Measurements from ENCODE around the gene KRTAP12-4. TPM values are rescaled to one million over a fixed set of nuclear protein-coding genes. Genes with fewer than 3 reads are reported as not detected.
"Not testable (repeated sequence)": the region's sequence is repeated elsewhere in the genome, so short reads cannot be mapped to it uniquely, and the experiment has no call there.

KRTAP12-4 gene
- total RNA-seq, 2 experiments from 2014 or later, result not detected

- Mint-ChIP-seq H3K27me3 (peaks cover 5% of the 10 kb centered on the region), H3K4me1 (peaks cover 3% of the 10 kb centered on the region), H3K27ac (no peak overlapping the region), H3K4me3 (no peak overlapping the region), H3K9me3 (ENCODE audit: low read depth) (peaks cover 40% of the 10 kb centered on the region), H3K36me3 (peaks cover 15% of the 10 kb centered on the region)
- CTCF ChIA-PET, result no interaction called here
- DNase-seq, result no peak
- no peak for ATAC-seq
Measured at GRCh38 chr21:44643741-44644310, 10.6 kb downstream of the KRTAP12-4 start.

- DNase-seq (no peak), ATAC-seq (no peak)
- H3K4me3 Mint-ChIP-seq, result no peak overlapping the region
- H3K27me3 Mint-ChIP-seq, result peaks cover 5% of the 10 kb centered on the region
- no peak overlapping the region for H3K27ac Mint-ChIP-seq
- peaks cover 3% of the 10 kb centered on the region for H3K4me1 Mint-ChIP-seq
- peaks cover 40% of the 10 kb centered on the region for H3K9me3 Mint-ChIP-seq (ENCODE audit: low read depth)
- peaks cover 15% of the 10 kb centered on the region for H3K36me3 Mint-ChIP-seq
- CTCF ChIA-PET, result no interaction called here
Measured at GRCh38 chr21:44640761-44641160, 13.7 kb downstream of the KRTAP12-4 start.

- Mint-ChIP-seq H3K4me3 (no peak overlapping the region), H3K4me1 (peaks cover 3% of the 10 kb centered on the region)
Measured at GRCh38 chr21:44639331-44639655, 15.2 kb downstream of the KRTAP12-4 start.

GRCh38 chr21:44638506-44639330 is 15.7 kb downstream of the KRTAP12-4 start:
- CTCF ChIA-PET, H3K27ac Mint-ChIP-seq, DNase-seq, H3K27me3 Mint-ChIP-seq, H3K4me1 Mint-ChIP-seq, ATAC-seq, H3K36me3 Mint-ChIP-seq, H3K4me3 Mint-ChIP-seq: not testable (repeated sequence)
- peaks cover 26% of the 10 kb centered on the region for H3K9me3 Mint-ChIP-seq (ENCODE audit: low read depth)

More at GRCh38 chr21:44639331-44639655, 15.2 kb downstream of the KRTAP12-4 start:
- Mint-ChIP-seq H3K27ac (no peak overlapping the region), H3K36me3 (peaks cover 10% of the 10 kb centered on the region), H3K9me3 (ENCODE audit: low read depth) (peaks cover 32% of the 10 kb centered on the region), H3K27me3 (peaks cover 9% of the 10 kb centered on the region)
- CTCF ChIA-PET, result no interaction called here
- DNase-seq (no peak), ATAC-seq (no peak)

GRCh38 chr21:44637851-44638348 is 16.6 kb downstream of the KRTAP12-4 start:
- Mint-ChIP-seq H3K27me3 (peaks cover 14% of the 10 kb centered on the region), H3K9me3 (ENCODE audit: low read depth) (peaks cover 22% of the 10 kb centered on the region)
- CTCF ChIA-PET, H3K4me3 Mint-ChIP-seq, H3K36me3 Mint-ChIP-seq, ATAC-seq, DNase-seq, H3K27ac Mint-ChIP-seq, H3K4me1 Mint-ChIP-seq: not testable (repeated sequence)

GRCh38 chr21:44637018-44637850 is 17.2 kb downstream of the KRTAP12-4 start, which contains the start of gene KRTAP10-10:
KRTAP10-10 (plus strand) TSS chr21:44637356; CDS start chr21:44637418, 62 bp downstream.
- Mint-ChIP-seq H3K27ac (no peak within 1 kb of the TSS), H3K36me3 (peaks cover 3% of the 10 kb centered on the region), H3K9me3 (ENCODE audit: low read depth) (peaks cover 20% of the 10 kb centered on the region), H3K4me1 (no peaks in the 10 kb centered on the region), H3K27me3 (peaks cover 14% of the 10 kb centered on the region), H3K4me3 (no peak within 1 kb of the TSS)
- CTCF ChIA-PET, result no interaction called here
- ATAC-seq (no peak), DNase-seq (no peak)

- peaks cover 11% of the 10 kb centered on the region for H3K27me3 Mint-ChIP-seq
- no peaks in the 10 kb centered on the region for H3K4me1 Mint-ChIP-seq
- H3K36me3 Mint-ChIP-seq, result peaks cover 7% of the 10 kb centered on the region
- H3K27ac Mint-ChIP-seq, result no peak overlapping the region
- DNase-seq (no peak), ATAC-seq (no peak)
- H3K4me3 Mint-ChIP-seq, result no peak overlapping the region
- CTCF ChIA-PET, result no interaction called here
- H3K9me3 Mint-ChIP-seq (ENCODE audit: low read depth), result peaks cover 20% of the 10 kb centered on the region
Measured at GRCh38 chr21:44636209-44637017, 18.0 kb downstream of the KRTAP12-4 start.

GRCh38 chr21:44632067-44632466 is 22.4 kb downstream of the KRTAP12-4 start:
- DNase-seq, result no peak
- H3K9me3 Mint-ChIP-seq (ENCODE audit: low read depth), result peaks cover 28% of the 10 kb centered on the region
- H3K27ac Mint-ChIP-seq, result no peak overlapping the region
- ATAC-seq, result no peak
- peaks cover 9% of the 10 kb centered on the region for H3K27me3 Mint-ChIP-seq
- H3K4me3 Mint-ChIP-seq, result no peak overlapping the region
- H3K4me1 Mint-ChIP-seq, result peaks cover 13% of the 10 kb centered on the region
- CTCF ChIA-PET, result no interaction called here
- peaks cover 18% of the 10 kb centered on the region for H3K36me3 Mint-ChIP-seq

- Mint-ChIP-seq H3K4me1 (peaks cover 15% of the 10 kb centered on the region), H3K4me3 (no peak overlapping the region), H3K27me3 (peaks cover 9% of the 10 kb centered on the region), H3K27ac (no peak overlapping the region), H3K36me3 (peaks cover 18% of the 10 kb centered on the region), H3K9me3 (ENCODE audit: low read depth) (peaks cover 28% of the 10 kb centered on the region)
- no peak for ATAC-seq
- no peak for DNase-seq
- CTCF ChIA-PET, result no interaction called here
Measured at GRCh38 chr21:44630440-44630839, 24.0 kb downstream of the KRTAP12-4 start.

GRCh38 chr21:44628707-44629391 is 25.6 kb downstream of the KRTAP12-4 start:
- Mint-ChIP-seq H3K4me1 (peaks cover 15% of the 10 kb centered on the region), H3K27me3 (peaks cover 12% of the 10 kb centered on the region), H3K9me3 (ENCODE audit: low read depth) (peaks cover 37% of the 10 kb centered on the region), H3K4me3 (no peak overlapping the region), H3K36me3 (peaks cover 26% of the 10 kb centered on the region), H3K27ac (no peak overlapping the region)
- ATAC-seq (no peak), DNase-seq (no peak)
- CTCF ChIA-PET, result no interaction called here

GRCh38 chr21:44627831-44628233 is 26.6 kb downstream of the KRTAP12-4 start:
- DNase-seq, H3K27ac Mint-ChIP-seq, H3K27me3 Mint-ChIP-seq, CTCF ChIA-PET, ATAC-seq, H3K4me3 Mint-ChIP-seq: not testable (repeated sequence)
- Mint-ChIP-seq H3K4me1 (peaks cover 15% of the 10 kb centered on the region), H3K36me3 (peaks cover 31% of the 10 kb centered on the region), H3K9me3 (ENCODE audit: low read depth) (peaks cover 40% of the 10 kb centered on the region)

GRCh38 chr21:44627181-44627822 is 27.2 kb downstream of the KRTAP12-4 start:
- DNase-seq, CTCF ChIA-PET, H3K4me3 Mint-ChIP-seq, ATAC-seq, H3K27ac Mint-ChIP-seq, H3K27me3 Mint-ChIP-seq: not testable (repeated sequence)
- peaks cover 43% of the 10 kb centered on the region for H3K9me3 Mint-ChIP-seq (ENCODE audit: low read depth)
- H3K4me1 Mint-ChIP-seq, result peaks cover 15% of the 10 kb centered on the region
- H3K36me3 Mint-ChIP-seq, result peaks cover 31% of the 10 kb centered on the region

Measured in activated CD8-positive, alpha-beta memory T cell treated with anti-CD3 and anti-CD28 coated beads, Interleukin-2, amount 10 ng/mL, durations not matched to agents 7 days and 5 days (primary cell).